Neural progenitor cell (in vitro differentiated cells): ENCODE results near the gene KRT15. TPM values are rescaled to one million over a fixed set of nuclear protein-coding genes. Genes with fewer than 3 reads are reported as not detected.

ENCODE experiments used
- DNase-seq: peaks from one replicate; pipeline ENCODE4 v3.0.0-alpha.2; 2016; ENCODE audit warnings: low spot score
- H2AFZ ChIP-seq: fragments of 200-600 bp; sonication (generic); replicated peaks from 2 replicates; pipeline ENCODE4 v1.6.1; 2016; ENCODE audit warnings: antibody characterized with exemption
- H3F3A ChIP-seq: fragments of 200-600 bp; sonication (generic); 2 replicates; pipeline ENCODE4 v1.6.1; 2016; ENCODE audit warnings: antibody characterized with exemption, low read depth
- H3K27ac ChIP-seq: fragments of 200-600 bp; sonication (generic); 2 replicates; pipeline ENCODE4 v1.5.1; 2016; ENCODE audit warnings: mild to moderate bottlenecking
- H3K27me3 ChIP-seq: fragments of 200-600 bp; sonication (generic); 2 replicates; pipeline ENCODE4 v1.6.1; 2016; ENCODE audit warnings: mild to moderate bottlenecking, moderate library complexity
- H3K36me3 ChIP-seq: fragments of 200-600 bp; sonication (generic); 2 replicates; pipeline ENCODE4 v1.5.1; 2016
- H3K4me1 ChIP-seq: fragments of 200-600 bp; sonication (generic); 2 replicates; pipeline ENCODE4 v1.6.1; 2016; ENCODE audit warnings: mixed run types
- H3K4me2 ChIP-seq: fragments of 200-600 bp; sonication (generic); 2 replicates; pipeline ENCODE4 v1.6.1; 2016
- H3K4me3 ChIP-seq: fragments of 200-600 bp; sonication (generic); 2 replicates; pipeline ENCODE4 v1.5.1; 2016
- H3K79me2 ChIP-seq: fragments of 200-600 bp; sonication (generic); 2 replicates; pipeline ENCODE4 v1.6.1; 2016; ENCODE audit warnings: low read depth
- H3K9ac ChIP-seq: fragments of 200-600 bp; sonication (generic); 2 replicates; pipeline ENCODE4 v1.6.1; 2016
- H3K9me3 ChIP-seq: fragments of 200-600 bp; sonication (generic); 2 replicates; pipeline ENCODE4 v1.5.1; 2016; ENCODE audit warnings: low read depth
- H4K20me1 ChIP-seq: fragments of 200-600 bp; sonication (generic); 2 replicates; pipeline ENCODE4 v1.6.1; 2016; ENCODE audit warnings: low read depth
- H3K27ac Mint-ChIP-seq: 3 replicates; pipeline ENCODE4 v1.8.0; 2021; ENCODE audit warnings: mixed read lengths
- H3K27me3 Mint-ChIP-seq: 2 replicates; pipeline ENCODE4 v1.8.0; 2022; ENCODE audit warnings: low read depth, mild to moderate bottlenecking, inconsistent platforms, moderate library complexity, mixed read lengths; ENCODE audit not compliant: insufficient read depth
- H3K36me3 Mint-ChIP-seq: 3 replicates; pipeline ENCODE4 v1.8.0; 2021; ENCODE audit warnings: mixed read lengths
- H3K4me1 Mint-ChIP-seq: 3 replicates; pipeline ENCODE4 v1.8.0; 2021; ENCODE audit warnings: mixed read lengths
- H3K4me3 Mint-ChIP-seq: 3 replicates; pipeline ENCODE4 v1.8.0; 2021; ENCODE audit warnings: mild to moderate bottlenecking, moderate library complexity, mixed read lengths
- H3K9me3 Mint-ChIP-seq: 3 replicates; pipeline ENCODE4 v1.8.0; 2020; ENCODE audit warnings: mixed read lengths
- CTCF ChIP-seq: fragments of 200-600 bp; sonication (generic); IDR thresholded peaks from 2 replicates; pipeline ENCODE4 v1.5.1; 2017; ENCODE audit warnings: antibody characterized with exemption, mild to moderate bottlenecking
- EZH2 ChIP-seq: fragments of 200-600 bp; sonication (generic); IDR thresholded peaks from 2 replicates; pipeline ENCODE4 v1.6.1; 2017; ENCODE audit warnings: antibody characterized with exemption, mild to moderate bottlenecking, moderate library complexity
- EZH2phosphoT487 ChIP-seq: fragments of 200-600 bp; sonication (generic); IDR thresholded peaks from 2 replicates; pipeline ENCODE4 v1.6.1; 2017; ENCODE audit warnings: antibody characterized with exemption
- total RNA-seq: library from RNA; depleted of rRNA; stranded (reverse); fragments of >200 nt; gene quantifications from 2 replicates; pipeline ENCODE4 v1.2.3, GENCODE V29; 2015; ENCODE audit warnings: low replicate concordance

The KRT15 gene
- total RNA-seq, 1 donor from 2014 or later: not detected

- H3K4me1 Mint-ChIP-seq: peaks cover 5% of the 10 kb centered on the region
- H3K4me3 ChIP-seq: no peak overlapping the region
- H3K4me3 Mint-ChIP-seq: no peak overlapping the region
Measured at GRCh38 chr17:41480136-41480535, 38.6 kb downstream of the KRT15 start.

GRCh38 chr17:41478237-41478636, 40.5 kb downstream of the KRT15 start:
- peaks cover under 1% of the 10 kb centered on the region for H3K4me1 Mint-ChIP-seq
- Histone ChIP-seq H3K4me2 (no peak overlapping the region), H2AFZ (no peak overlapping the region), H3F3A (peaks cover under 1% of the 10 kb centered on the region), H3K27ac (no peak overlapping the region), H3K36me3 (no peaks in the 10 kb centered on the region), H4K20me1 (no peaks in the 10 kb centered on the region), H3K9ac (no peak overlapping the region), H3K79me2 (no peaks in the 10 kb centered on the region), H3K4me1 (peaks cover 2% of the 10 kb centered on the region), H3K27me3 (no peaks in the 10 kb centered on the region), H3K4me3 (no peak overlapping the region), H3K9me3 (no peaks in the 10 kb centered on the region)
- TF ChIP-seq EZH2: no peak
- no peak for TF ChIP-seq CTCF
- H3K27ac Mint-ChIP-seq: no peak overlapping the region
- no peak for DNase-seq
- no peak overlapping the region for H3K4me3 Mint-ChIP-seq
- H3K27me3 Mint-ChIP-seq: no peaks in the 10 kb centered on the region
- peaks cover 2% of the 10 kb centered on the region for H3K9me3 Mint-ChIP-seq
- no peaks in the 10 kb centered on the region for H3K36me3 Mint-ChIP-seq

More at GRCh38 chr17:41480136-41480535, 38.6 kb downstream of the KRT15 start:
- TF ChIP-seq CTCF: no peak
- TF ChIP-seq EZH2phosphoT487: no peak
- TF ChIP-seq EZH2: no peak
- Mint-ChIP-seq H3K27ac (no peak overlapping the region), H3K9me3 (peaks cover 2% of the 10 kb centered on the region), H3K36me3 (no peaks in the 10 kb centered on the region), H3K27me3 (no peaks in the 10 kb centered on the region)
- peaks cover 5% of the 10 kb centered on the region for H3F3A ChIP-seq
- no peak overlapping the region for H3K27ac ChIP-seq
- no peak overlapping the region for H3K4me2 ChIP-seq
- peaks cover 14% of the 10 kb centered on the region for H3K4me1 ChIP-seq
- no peak for DNase-seq
- H3K79me2 ChIP-seq: no peaks in the 10 kb centered on the region
- no peaks in the 10 kb centered on the region for H4K20me1 ChIP-seq
- H3K36me3 ChIP-seq: no peaks in the 10 kb centered on the region
- no peak overlapping the region for H3K9ac ChIP-seq
- H3K27me3 ChIP-seq: no peaks in the 10 kb centered on the region
- no peaks in the 10 kb centered on the region for H3K9me3 ChIP-seq
- H2AFZ ChIP-seq: no peak overlapping the region

GRCh38 chr17:41476866-41477815, 41.5 kb downstream of the KRT15 start:
- Histone ChIP-seq H4K20me1 (no peaks in the 10 kb centered on the region), H3K27ac (no peak overlapping the region), H3K9ac (no peak overlapping the region), H3K36me3 (no peaks in the 10 kb centered on the region), H3K4me2 (no peak overlapping the region), H3K79me2 (no peaks in the 10 kb centered on the region), H2AFZ (no peak overlapping the region), H3F3A (no peaks in the 10 kb centered on the region), H3K4me1 (no peaks in the 10 kb centered on the region), H3K9me3 (no peaks in the 10 kb centered on the region), H3K27me3 (no peaks in the 10 kb centered on the region), H3K4me3 (no peak overlapping the region)
- Mint-ChIP-seq H3K36me3 (no peaks in the 10 kb centered on the region), H3K27ac (no peak overlapping the region), H3K4me1 (no peaks in the 10 kb centered on the region), H3K9me3 (peaks cover 2% of the 10 kb centered on the region), H3K4me3 (no peak overlapping the region), H3K27me3 (no peaks in the 10 kb centered on the region)
- TF ChIP-seq CTCF (no peak), EZH2 (no peak), EZH2phosphoT487 (no peak)
- DNase-seq: no peak
